Tibial nerve (tissue), 4 donors: ENCODE data around the gene HDAC3. TPM values are rescaled to one million over a fixed set of nuclear protein-coding genes. Genes with fewer than 3 reads are reported as not detected.
A peak's percentile ranks its signal among the peaks of the same experiment; 100 is the strongest.

Source experiments
- DNase-seq, 2 donors: peaks; one replicate each; pipeline ENCODE4 v3.0.0-alpha.2; 2019; ENCODE audit warnings: low spot score in 2 of 2
- H3K27ac ChIP-seq, 4 donors: fragments of 200-600 bp; sonication (generic) in 3 of 4; one replicate each; pipeline ENCODE4 v1.5.1; 2017 to 2019; ENCODE audit warnings: mild to moderate bottlenecking in 1 of 4
- H3K27me3 ChIP-seq, 2 donors: fragments of 200-600 bp; sonication (generic) in 1 of 2; one replicate each; pipeline versions ENCODE4 v1.5.1 to v1.6.0; 2017 to 2019
- H3K36me3 ChIP-seq, 3 donors: fragments of 200-600 bp; sonication (generic); one replicate each; pipeline ENCODE4 v1.5.1; 2018 to 2019
- H3K4me1 ChIP-seq, 4 donors: fragments of 200-600 bp; sonication (generic) in 3 of 4; one replicate each; pipeline ENCODE4 v1.5.1; 2017 to 2019
- H3K4me3 ChIP-seq, 4 donors: fragments of 200-600 bp; sonication (generic) in 3 of 4; one replicate each; pipeline ENCODE4 v1.5.1; 2017 to 2019; ENCODE audit warnings: mild to moderate bottlenecking in 1 of 4, moderate library complexity in 1 of 4
- H3K9me3 ChIP-seq, 4 donors: fragments of 200-600 bp; sonication (generic) in 3 of 4; one replicate each; pipeline ENCODE4 v1.5.1; 2017 to 2019
- CTCF ChIP-seq, 5 experiments: fragments of 200-600 bp in 3 of 5; fragments of 450-650 bp in 2 of 5; sonication (generic) in 3 of 5; IDR thresholded peaks; one replicate each; pipeline ENCODE4 v1.5.1; 2016 to 2019; ENCODE audit warnings: antibody characterized with exemption in 5 of 5, mild to moderate bottlenecking in 3 of 5, moderate library complexity in 2 of 5
- EP300 ChIP-seq, 2 donors: sonication (generic); formaldehyde crosslinking; IDR thresholded peaks; one replicate each; pipeline ENCODE4 v1.6.1; 2017; ENCODE audit warnings: antibody characterized with exemption in 2 of 2, mild to moderate bottlenecking in 1 of 2
- POLR2A ChIP-seq, 2 donors: fragments of 450-650 bp; IDR thresholded peaks; one replicate each; pipeline ENCODE4 v1.6.1; 2017; ENCODE audit warnings: antibody characterized with exemption in 2 of 2, mild to moderate bottlenecking in 2 of 2, moderate library complexity in 2 of 2
- WGBS, 2 donors: methylation state at CpG; one replicate each; pipeline ENCODE4 v1.1.5; 2018; 5-methylcytosine and 5-hydroxymethylcytosine counted together
- total RNA-seq, 4 donors: library from RNA; depleted of rRNA; stranded (reverse); fragments of >200 nt; gene quantifications; one replicate each; pipeline ENCODE4 v1.1.0, GENCODE V29; 2016

Gene HDAC3
- total RNA-seq, 4 donors from 2014 or later = 33.0 to 38.3 (median 36.5) TPM

GRCh38 chr5:141623186-141623585 is 13.5 kb downstream of the HDAC3 start:
- Histone ChIP-seq H3K9me3 (no peaks in the 10 kb centered on the region), H3K27me3 (no peaks in the 10 kb centered on the region), H3K4me1 (peaks cover 0 to 17% (median 0%) of the 10 kb centered on the region in 4 donors), H3K27ac (no peak overlapping the region), H3K4me3 (no peak overlapping the region), H3K36me3 (peaks cover 0 to 79% (median 15%) of the 10 kb centered on the region in 3 donors)
- TF ChIP-seq EP300 (IDR thresholded peaks at IDR 0.05) = no peak
- no peak for TF ChIP-seq CTCF (IDR thresholded peaks at IDR 0.05)
- no peak for TF ChIP-seq POLR2A (IDR thresholded peaks at IDR 0.05)
- DNase-seq = no peak

GRCh38 chr5:141618804-141619554 is 17.7 kb downstream of the HDAC3 start, which contains the start of gene DIAPH1:
DIAPH1 (minus strand) TSS chr5:141619000; CDS start chr5:141618914, 86 bp downstream.
- Histone ChIP-seq H3K36me3 (peaks cover 0 to 40% (median 4%) of the 10 kb centered on the region in 3 donors), H3K4me1 (peaks cover 0 to 49% (median 16%) of the 10 kb centered on the region in 4 donors), H3K27ac (peak within 1 kb of the TSS; percentile 88 to 97 (median 94)), H3K27me3 (no peaks in the 10 kb centered on the region), H3K4me3 (peak within 1 kb of the TSS; percentile 79 to 98 (median 90)), H3K9me3 (no peaks in the 10 kb centered on the region)
- peak; percentile 94 to 96 for DNase-seq
- TF ChIP-seq CTCF (IDR thresholded peaks at IDR 0.05) (peak; percentile 96 to 100 (median 98)), POLR2A (IDR thresholded peaks at IDR 0.05) (peak; percentile 69 to 88), EP300 (IDR thresholded peaks at IDR 0.05) (peak; percentile 69 to 80)
- 2 to 8% methylated on average over 10 to 50 of the region's 70 CpGs for WGBS, 2 donors

- WGBS, 2 donors = 1% methylated on average over 32 to 36 of the region's 36 CpGs
- H3K4me3 ChIP-seq = peak overlapping the region; percentile 79 to 98 (median 90)
Measured at GRCh38 chr5:141618030-141618803, 18.4 kb downstream of the HDAC3 start.

GRCh38 chr5:141617682-141618029 is 19.0 kb downstream of the HDAC3 start:
- TF ChIP-seq EP300 (IDR thresholded peaks at IDR 0.05) (no peak), POLR2A (IDR thresholded peaks at IDR 0.05) (no peak), CTCF (IDR thresholded peaks at IDR 0.05) (no peak)
- H3K4me1 ChIP-seq = peaks cover 0 to 53% (median 19%) of the 10 kb centered on the region in 4 donors
- DNase-seq = peak in 1 of 2 donors; percentile 12
- 5 to 8% methylated on average over 9 of the region's 9 CpGs for WGBS, 2 donors
- H3K9me3 ChIP-seq = no peaks in the 10 kb centered on the region
- peak overlapping the region; percentile 88 to 97 (median 94) for H3K27ac ChIP-seq
- no peaks in the 10 kb centered on the region for H3K27me3 ChIP-seq
- H3K4me3 ChIP-seq = peak overlapping the region; percentile 79 to 98 (median 90)
- peaks cover 0 to 29% (median 4%) of the 10 kb centered on the region in 3 donors for H3K36me3 ChIP-seq

More at GRCh38 chr5:141618030-141618803, 18.4 kb downstream of the HDAC3 start:
- Histone ChIP-seq H3K4me1 (peaks cover 0 to 49% (median 19%) of the 10 kb centered on the region in 4 donors), H3K36me3 (peaks cover 0 to 35% (median 4%) of the 10 kb centered on the region in 3 donors), H3K27me3 (no peaks in the 10 kb centered on the region), H3K27ac (peak overlapping the region; percentile 88 to 97 (median 94)), H3K9me3 (no peaks in the 10 kb centered on the region)
- no peak for TF ChIP-seq POLR2A (IDR thresholded peaks at IDR 0.05)
- TF ChIP-seq EP300 (IDR thresholded peaks at IDR 0.05) = peak in 1 of 2 donors; percentile 12
- DNase-seq = no peak

GRCh38 chr5:141617128-141617527 is 19.5 kb downstream of the HDAC3 start:
- TF ChIP-seq CTCF (IDR thresholded peaks at IDR 0.05) (no peak), POLR2A (IDR thresholded peaks at IDR 0.05) (no peak)

More at GRCh38 chr5:141617128-141617527, 19.5 kb downstream of the HDAC3 start:
- DNase-seq = no peak
- Histone ChIP-seq H3K27ac (peak overlapping the region; percentile 88 to 97 (median 94)), H3K27me3 (no peaks in the 10 kb centered on the region), H3K9me3 (no peaks in the 10 kb centered on the region), H3K4me3 (peak overlapping the region in 3 of 4 donors; percentile 83 to 98 (median 96)), H3K4me1 (peaks cover 0 to 53% (median 19%) of the 10 kb centered on the region in 4 donors), H3K36me3 (peaks cover 0 to 24% (median 4%) of the 10 kb centered on the region in 3 donors)
- 15 to 19% methylated on average over 2 of the region's 2 CpGs for WGBS, 2 donors
